PC-3 (cell line): Measurements from ENCODE around the gene CHST14. TPM values are rescaled to one million over a fixed set of nuclear protein-coding genes. Genes with fewer than 3 reads are reported as not detected.

Experiments
- ATAC-seq: fragments of 200-7000 bp; cut with Tn5 transposase; 2 replicates; pipeline ENCODE4 v1.9.1; 2020; ENCODE audit warnings: mild to moderate bottlenecking, moderate library complexity
- BruUV-seq: library from RNA; stranded (reverse); fragments of 400-500 nt; replicated peaks from 2 replicates; lab custom pipeline; 2021; lab: Mats Ljungman, UMichigan
- CTCF ChIA-PET: fragments of 300-600 bp; sonication (Branson Sonifier 250); formaldehyde crosslinking; loops from one replicate; lab custom pipeline; 2022; ENCODE audit warnings: antibody characterized with exemption; lab: Charles Lee
- POLR2A ChIA-PET: fragments of 300-600 bp; sonication (Branson Sonifier 250); formaldehyde crosslinking; loops from one replicate; lab custom pipeline; 2022; ENCODE audit warnings: antibody characterized with exemption; ENCODE audit not compliant: unreplicated experiment; lab: Charles Lee
- DNase-seq: peaks from one replicate; pipeline ENCODE4 v3.0.0-alpha.2; 2015
- H2AFZ ChIP-seq: fragments of 300-600 bp; sonication (generic); 2 replicates; pipeline ENCODE4 v1.6.0; 2016; ENCODE audit warnings: antibody characterized with exemption, low read length
- H3F3A ChIP-seq: fragments of 300-600 bp; sonication (generic); one replicate; pipeline ENCODE4 v1.6.0; 2017; ENCODE audit warnings: antibody characterized with exemption, low read length, control low read depth, mild to moderate bottlenecking; ENCODE audit not compliant: unreplicated experiment
- H3K27ac ChIP-seq: fragments of 300-600 bp; sonication (generic); 2 replicates; pipeline ENCODE4 v1.5.1; 2016; ENCODE audit warnings: mild to moderate bottlenecking, low read length
- H3K27me3 ChIP-seq: fragments of 300-600 bp; sonication (generic); 2 replicates; pipeline ENCODE4 v1.6.1; 2016; ENCODE audit warnings: low read length, mixed read lengths
- H3K36me3 ChIP-seq: fragments of 300-600 bp; sonication (generic); 2 replicates; pipeline ENCODE4 v1.6.1; 2016; ENCODE audit warnings: low read depth, mixed run types, low read length, mixed read lengths
- H3K4me1 ChIP-seq: fragments of 300-600 bp; sonication (generic); 2 replicates; pipeline ENCODE4 v1.5.1; 2016; ENCODE audit warnings: low read length; ENCODE audit not compliant: insufficient read depth
- H3K4me2 ChIP-seq: fragments of 300-600 bp; sonication (generic); 2 replicates; pipeline ENCODE4 v1.6.0; 2016; ENCODE audit warnings: low read length
- H3K4me3 ChIP-seq: fragments of 300-600 bp; sonication (generic); 2 replicates; pipeline ENCODE4 v1.5.1; 2016; ENCODE audit warnings: mild to moderate bottlenecking, low read length, mixed read lengths
- H3K79me2 ChIP-seq: fragments of 300-600 bp; sonication (generic); 2 replicates; pipeline ENCODE4 v1.6.1; 2017; ENCODE audit warnings: low read length, mixed read lengths
- H3K9ac ChIP-seq: fragments of 300-600 bp; sonication (generic); 2 replicates; pipeline ENCODE4 v1.6.0; 2016; ENCODE audit warnings: mild to moderate bottlenecking, low read length
- H3K9me2 ChIP-seq: fragments of 300-600 bp; sonication (generic); replicated peaks from 2 replicates; pipeline ENCODE4 v1.6.1; 2016; ENCODE audit warnings: mixed run types, low read length, mixed read lengths
- H3K9me3 ChIP-seq: fragments of 300-600 bp; sonication (generic); 2 replicates; pipeline ENCODE4 v1.6.1; 2016; ENCODE audit warnings: low read length, mixed read lengths
- H4K20me1 ChIP-seq: fragments of 300-600 bp; sonication (generic); 2 replicates; pipeline ENCODE4 v1.6.1; 2016; ENCODE audit warnings: low read length, mixed read lengths
- EZH2 ChIP-seq: fragments of 300-600 bp; sonication (generic); IDR thresholded peaks from one replicate; pipeline ENCODE4 v1.6.1; 2017; ENCODE audit warnings: antibody characterized with exemption, mild to moderate bottlenecking, low read length; ENCODE audit not compliant: unreplicated experiment
- EZH2phosphoT487 ChIP-seq: fragments of 300-600 bp; sonication (generic); IDR thresholded peaks from 2 replicates; pipeline ENCODE4 v1.6.1; 2018; ENCODE audit warnings: mild to moderate bottlenecking, antibody characterized with exemption, low read length, borderline replicate concordance
- intact Hi-C: fragments of 100-400 bp; cut with micrococcal nuclease; formaldehyde crosslinking; loops from 2 replicates; pipeline ENCODE4 v1.9.0; 2023
- total RNA-seq: library from RNA; depleted of rRNA; stranded (reverse); fragments of >200 nt; gene quantifications from 2 replicates; pipeline ENCODE4 v1.2.3, GENCODE V29; 2014
- TF ChIP-seq, protein P1 (sequence below): fragments of 300-600 bp; sonication (generic); conservative IDR thresholded peaks from 2 replicates; pipeline ENCODE4 v1.5.1; 2017; ENCODE audit warnings: antibody characterized with exemption, low read depth, mild to moderate bottlenecking, low read length

CHST14 gene
- total RNA-seq, 1 experiment from 2014 or later = 13.0 TPM

DNA sequence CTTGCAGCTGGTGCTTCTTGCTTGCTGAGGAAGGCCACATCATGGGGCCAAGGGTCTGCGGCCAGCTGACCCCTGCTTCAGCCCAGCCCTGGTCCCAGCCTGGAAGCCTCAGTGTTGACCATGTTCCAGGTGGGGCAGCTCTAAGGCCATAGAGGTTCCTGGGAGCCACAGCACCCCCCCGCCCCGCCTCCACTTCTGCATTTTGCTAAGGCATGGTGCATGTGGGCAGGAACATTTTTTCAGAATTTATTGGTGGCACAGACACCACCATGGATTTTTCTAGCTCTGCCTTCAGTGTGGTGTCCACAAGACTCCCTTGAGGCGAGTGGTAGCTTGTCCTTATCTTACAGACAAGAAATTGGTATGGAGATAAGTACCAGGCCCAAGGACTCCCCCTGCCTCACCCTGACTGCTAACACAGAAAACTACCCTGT is 1.9 kb upstream of the CHST14 start:
- H3K4me1 ChIP-seq = peaks cover 20% of the 10 kb centered on the region
- BruUV-seq = no TSS peak
- no peak overlapping the region for H3K4me3 ChIP-seq
- TF ChIP-seq, protein P1, sequence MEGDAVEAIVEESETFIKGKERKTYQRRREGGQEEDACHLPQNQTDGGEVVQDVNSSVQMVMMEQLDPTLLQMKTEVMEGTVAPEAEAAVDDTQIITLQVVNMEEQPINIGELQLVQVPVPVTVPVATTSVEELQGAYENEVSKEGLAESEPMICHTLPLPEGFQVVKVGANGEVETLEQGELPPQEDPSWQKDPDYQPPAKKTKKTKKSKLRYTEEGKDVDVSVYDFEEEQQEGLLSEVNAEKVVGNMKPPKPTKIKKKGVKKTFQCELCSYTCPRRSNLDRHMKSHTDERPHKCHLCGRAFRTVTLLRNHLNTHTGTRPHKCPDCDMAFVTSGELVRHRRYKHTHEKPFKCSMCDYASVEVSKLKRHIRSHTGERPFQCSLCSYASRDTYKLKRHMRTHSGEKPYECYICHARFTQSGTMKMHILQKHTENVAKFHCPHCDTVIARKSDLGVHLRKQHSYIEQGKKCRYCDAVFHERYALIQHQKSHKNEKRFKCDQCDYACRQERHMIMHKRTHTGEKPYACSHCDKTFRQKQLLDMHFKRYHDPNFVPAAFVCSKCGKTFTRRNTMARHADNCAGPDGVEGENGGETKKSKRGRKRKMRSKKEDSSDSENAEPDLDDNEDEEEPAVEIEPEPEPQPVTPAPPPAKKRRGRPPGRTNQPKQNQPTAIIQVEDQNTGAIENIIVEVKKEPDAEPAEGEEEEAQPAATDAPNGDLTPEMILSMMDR = no peak
- TF ChIP-seq EZH2 (no peak), EZH2phosphoT487 (no peak)
- intact Hi-C loops = no loop called here
- no peak overlapping the region for H3K27ac ChIP-seq
- no peaks in the 10 kb centered on the region for H3K27me3 ChIP-seq
- peaks cover 10% of the 10 kb centered on the region; the same call in 1 of the 2 replicates for H3K36me3 ChIP-seq
- no peak overlapping the region for H3K4me2 ChIP-seq
- CTCF ChIA-PET = no interaction called here
- POLR2A ChIA-PET = no interaction called here
- ATAC-seq (no peak), DNase-seq (no peak)
- H2AFZ ChIP-seq = no peak overlapping the region
- no peak overlapping the region for H3K9ac ChIP-seq
- H3K9me2 ChIP-seq = no peaks in the 10 kb centered on the region
- H3K9me3 ChIP-seq = no peaks in the 10 kb centered on the region
- no peaks in the 10 kb centered on the region for H4K20me1 ChIP-seq
- H3F3A ChIP-seq = peaks cover 4% of the 10 kb centered on the region
- H3K79me2 ChIP-seq = peaks cover 16% of the 10 kb centered on the region

DNA sequence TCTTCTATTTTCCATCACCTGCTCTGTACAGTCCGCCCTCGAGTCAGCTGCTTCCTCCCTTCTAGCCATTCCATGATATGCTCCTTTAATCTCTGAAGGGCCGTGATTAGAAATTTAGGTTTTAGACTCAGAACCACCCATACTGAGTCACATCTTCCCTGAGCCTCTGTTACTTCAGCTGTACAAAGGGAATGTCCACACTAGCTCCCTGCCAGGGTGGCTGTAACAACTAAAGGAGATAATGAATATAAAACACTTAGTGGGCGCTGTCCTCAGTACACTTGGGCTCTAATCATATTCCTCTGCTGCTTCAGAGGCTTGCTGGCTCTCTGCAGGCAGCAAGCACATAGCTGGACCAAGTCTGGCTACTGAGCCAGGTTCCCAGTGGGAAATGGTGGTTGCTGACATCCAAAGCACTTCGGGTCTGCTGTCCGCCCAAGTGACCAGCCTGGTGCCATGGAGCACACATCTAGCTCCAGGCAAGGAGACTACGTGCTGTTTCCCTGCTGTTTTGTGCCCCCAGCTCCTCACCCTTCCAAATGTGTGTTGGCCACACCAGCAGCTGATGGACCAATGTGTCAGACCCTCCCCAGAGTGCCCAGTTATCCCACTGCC is 901 bp upstream of the CHST14 start:
- BruUV-seq = no TSS peak
- Histone ChIP-seq H2AFZ (peak overlapping the region; percentile 92), H3K27ac (peak overlapping the region; percentile 38; the same call in 1 of the 2 replicates), H3K27me3 (no peaks in the 10 kb centered on the region), H3K9ac (peak overlapping the region; percentile 52; the same call in 1 of the 2 replicates), H3F3A (peaks cover 4% of the 10 kb centered on the region), H3K36me3 (peaks cover 6% of the 10 kb centered on the region; the same call in 1 of the 2 replicates), H3K4me3 (peak overlapping the region; percentile 62; the same call in 1 of the 2 replicates), H3K9me2 (no peaks in the 10 kb centered on the region), H3K79me2 (peaks cover 16% of the 10 kb centered on the region), H4K20me1 (no peaks in the 10 kb centered on the region), H3K4me2 (peak overlapping the region; percentile 85), H3K9me3 (no peaks in the 10 kb centered on the region), H3K4me1 (peaks cover 20% of the 10 kb centered on the region)
- no peak for DNase-seq
- TF ChIP-seq, protein P1 = no peak
- no peak for TF ChIP-seq EZH2phosphoT487
- no peak for TF ChIP-seq EZH2
- CTCF ChIA-PET = interaction anchor here (0.7 kb wide), 1 partner anchor 205 kb away, joined by 4 read pairs; no protein-coding TSS in a partner anchor
- no peak for ATAC-seq
- POLR2A ChIA-PET = no interaction called here
- intact Hi-C loops = loop anchor here (2.0 kb wide), 2 partner anchors 29 to 37 kb away; partner anchors contain the start of gene BAHD1

DNA sequence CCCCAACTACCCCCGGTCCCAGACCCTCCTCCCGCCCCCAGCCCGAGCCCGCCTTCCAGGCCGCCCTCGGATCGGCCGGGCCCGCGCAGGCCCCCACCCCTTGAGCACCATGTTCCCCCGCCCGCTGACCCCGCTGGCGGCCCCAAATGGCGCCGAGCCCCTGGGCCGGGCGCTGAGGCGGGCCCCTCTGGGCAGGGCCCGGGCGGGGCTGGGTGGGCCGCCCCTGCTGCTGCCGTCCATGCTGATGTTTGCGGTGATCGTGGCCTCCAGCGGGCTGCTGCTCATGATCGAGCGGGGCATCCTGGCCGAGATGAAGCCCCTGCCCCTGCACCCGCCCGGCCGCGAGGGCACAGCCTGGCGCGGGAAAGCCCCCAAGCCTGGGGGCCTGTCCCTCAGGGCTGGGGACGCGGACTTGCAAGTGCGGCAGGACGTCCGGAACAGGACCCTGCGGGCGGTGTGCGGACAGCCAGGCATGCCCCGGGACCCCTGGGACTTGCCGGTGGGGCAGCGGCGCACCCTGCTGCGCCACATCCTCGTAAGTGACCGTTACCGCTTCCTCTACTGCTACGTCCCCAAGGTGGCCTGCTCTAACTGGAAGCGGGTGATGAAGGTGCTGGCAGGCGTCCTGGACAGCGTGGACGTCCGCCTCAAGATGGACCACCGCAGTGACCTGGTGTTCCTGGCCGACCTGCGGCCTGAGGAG is 472 bp downstream of the CHST14 start:
- ChIA-PET CTCF (no interaction called here), POLR2A (no interaction called here)
- Histone ChIP-seq H3K4me3 (peak overlapping the region; percentile 96), H3K9ac (peak overlapping the region; percentile 74), H3K36me3 (no peaks in the 10 kb centered on the region), H3F3A (peaks cover 4% of the 10 kb centered on the region), H3K4me1 (peaks cover 20% of the 10 kb centered on the region), H3K4me2 (peak overlapping the region; percentile 100), H4K20me1 (no peaks in the 10 kb centered on the region), H3K27ac (no peak overlapping the region), H2AFZ (peak overlapping the region; percentile 94), H3K79me2 (peaks cover 16% of the 10 kb centered on the region), H3K27me3 (no peaks in the 10 kb centered on the region), H3K9me3 (no peaks in the 10 kb centered on the region), H3K9me2 (no peaks in the 10 kb centered on the region)
- DNase-seq (peak; percentile 6), ATAC-seq (peak; percentile 42)
- BruUV-seq = no TSS peak
- TF ChIP-seq EZH2 = no peak
- TF ChIP-seq, protein P1 = no peak
- no peak for TF ChIP-seq EZH2phosphoT487
- intact Hi-C loops = loop anchor here (2.0 kb wide), 2 partner anchors 30 to 36 kb away; partner anchors contain the start of gene BAHD1
